ENCODE data around the gene HHATL.
A peak's percentile ranks its signal among the peaks of the same experiment; 100 is the strongest.

The HHATL gene

DNA sequence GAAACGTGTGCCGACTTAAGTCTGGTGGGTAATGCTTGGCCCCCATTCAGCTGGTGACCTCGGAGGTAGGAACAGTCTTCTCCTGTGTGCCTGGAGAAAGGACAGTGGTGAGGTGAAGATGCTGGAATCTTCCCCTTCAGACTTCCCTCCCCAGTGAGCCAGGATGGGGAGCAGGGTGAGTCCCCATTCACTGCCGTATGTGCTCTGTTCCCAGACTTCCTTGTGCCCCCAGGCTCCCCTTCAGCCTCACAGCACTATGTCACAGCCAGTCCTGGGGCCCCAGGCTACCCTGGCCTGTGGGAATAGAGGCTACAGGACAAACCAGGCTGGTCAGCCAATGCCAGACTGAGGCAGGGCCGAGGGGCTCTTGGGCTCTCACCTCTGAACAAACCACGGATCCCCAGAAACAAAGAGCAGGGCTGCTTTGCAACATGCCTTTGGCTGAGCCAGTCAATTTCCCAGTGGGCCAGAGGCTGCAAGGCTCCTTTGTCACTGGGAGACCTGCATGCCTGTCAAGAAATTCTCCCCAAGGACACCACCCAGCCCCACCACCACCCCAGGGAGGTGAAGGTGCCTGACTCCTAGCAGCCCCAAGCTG is 31.8 kb upstream of the HHATL start:
- no peak for DNase-seq (ENCODE audit: low read depth)
- no peak overlapping the region for H3K4me3 ChIP-seq (ENCODE audit: low read depth, low read length)
- TF ChIP-seq, protein P1, sequence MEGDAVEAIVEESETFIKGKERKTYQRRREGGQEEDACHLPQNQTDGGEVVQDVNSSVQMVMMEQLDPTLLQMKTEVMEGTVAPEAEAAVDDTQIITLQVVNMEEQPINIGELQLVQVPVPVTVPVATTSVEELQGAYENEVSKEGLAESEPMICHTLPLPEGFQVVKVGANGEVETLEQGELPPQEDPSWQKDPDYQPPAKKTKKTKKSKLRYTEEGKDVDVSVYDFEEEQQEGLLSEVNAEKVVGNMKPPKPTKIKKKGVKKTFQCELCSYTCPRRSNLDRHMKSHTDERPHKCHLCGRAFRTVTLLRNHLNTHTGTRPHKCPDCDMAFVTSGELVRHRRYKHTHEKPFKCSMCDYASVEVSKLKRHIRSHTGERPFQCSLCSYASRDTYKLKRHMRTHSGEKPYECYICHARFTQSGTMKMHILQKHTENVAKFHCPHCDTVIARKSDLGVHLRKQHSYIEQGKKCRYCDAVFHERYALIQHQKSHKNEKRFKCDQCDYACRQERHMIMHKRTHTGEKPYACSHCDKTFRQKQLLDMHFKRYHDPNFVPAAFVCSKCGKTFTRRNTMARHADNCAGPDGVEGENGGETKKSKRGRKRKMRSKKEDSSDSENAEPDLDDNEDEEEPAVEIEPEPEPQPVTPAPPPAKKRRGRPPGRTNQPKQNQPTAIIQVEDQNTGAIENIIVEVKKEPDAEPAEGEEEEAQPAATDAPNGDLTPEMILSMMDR (IDR thresholded peaks at IDR 0.05; ENCODE audit: insufficient read depth, low read depth, low read length, missing control alignments): no peak

DNA sequence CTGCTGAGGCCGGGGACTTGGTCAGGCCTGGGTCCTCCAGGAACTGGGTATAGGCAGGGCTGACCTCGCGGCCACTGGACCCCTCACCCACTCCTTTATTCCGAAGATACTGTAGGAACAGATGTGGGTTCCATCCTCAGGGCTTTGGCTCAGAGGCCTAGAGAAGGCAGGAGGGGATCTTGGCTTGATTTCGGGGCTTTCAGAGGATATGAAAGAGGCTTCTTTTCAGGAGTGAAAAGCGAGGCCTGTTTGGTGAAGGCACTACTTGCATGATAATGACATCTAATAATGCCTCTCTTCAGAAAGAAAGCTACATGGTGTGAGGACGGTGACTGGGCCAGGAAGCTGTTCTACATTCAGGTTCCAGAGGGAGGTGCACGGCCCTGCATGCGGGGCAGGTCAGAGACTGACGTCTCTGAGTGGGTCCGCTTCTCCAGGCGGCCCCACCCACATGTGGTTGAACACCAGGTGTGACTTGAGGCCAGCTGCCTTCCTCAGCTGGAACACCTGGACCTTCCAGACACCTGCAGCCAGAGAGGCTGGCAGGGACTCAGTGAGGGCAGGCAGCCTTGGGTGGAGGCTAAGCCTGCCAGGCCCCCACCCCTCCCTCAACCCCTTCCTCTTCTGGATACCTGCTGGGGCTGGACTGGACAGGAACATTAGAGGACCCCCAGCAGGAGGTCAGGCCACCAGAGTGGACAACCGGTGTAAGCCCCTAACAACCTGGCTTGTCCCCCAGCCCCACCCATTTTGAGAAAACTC is 31.1 kb upstream of the HHATL start:
- DNase-seq (ENCODE audit: low read depth): no peak
- TF ChIP-seq, protein P1 (IDR thresholded peaks at IDR 0.05; ENCODE audit: insufficient read depth, low read depth, low read length, missing control alignments): no peak
- no peak overlapping the region for H3K4me3 ChIP-seq (ENCODE audit: low read depth, low read length)

DNA sequence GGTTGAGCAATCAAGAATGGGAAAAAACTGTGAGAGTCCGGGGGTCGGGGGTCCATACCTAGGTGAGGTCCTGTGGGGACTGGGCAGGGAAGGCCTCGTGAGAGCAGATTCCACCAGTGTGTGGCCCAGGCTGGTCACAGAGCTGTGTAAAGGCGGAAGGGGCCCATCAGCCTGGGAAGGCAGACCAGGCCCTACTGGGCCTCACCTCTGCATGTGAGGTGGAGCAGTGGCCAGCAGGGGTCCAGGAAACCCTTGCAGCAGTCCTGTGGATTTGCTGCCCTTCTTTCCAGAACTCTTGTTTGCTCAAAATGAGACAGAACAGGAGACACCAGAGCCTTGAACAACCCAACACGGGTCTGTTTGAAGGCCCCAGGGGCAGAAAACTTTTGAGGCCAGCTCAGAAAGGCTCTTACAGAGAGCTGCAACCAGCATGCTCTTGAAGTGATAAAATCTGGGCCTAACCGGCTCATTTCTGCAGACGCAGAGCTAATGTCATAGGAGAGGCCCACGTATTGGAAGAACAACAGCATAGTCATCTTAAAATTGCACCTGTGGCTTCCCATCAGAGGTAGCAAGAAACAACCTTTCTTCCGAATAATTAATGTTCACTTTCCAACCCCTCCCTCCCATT is 30.3 kb upstream of the HHATL start:
- TF ChIP-seq, protein P1 (IDR thresholded peaks at IDR 0.05; ENCODE audit: insufficient read depth, low read depth, low read length, missing control alignments): peak; percentile 6
- DNase-seq (ENCODE audit: low read depth): no peak
- no peak overlapping the region for H3K4me3 ChIP-seq (ENCODE audit: low read depth, low read length)

DNA sequence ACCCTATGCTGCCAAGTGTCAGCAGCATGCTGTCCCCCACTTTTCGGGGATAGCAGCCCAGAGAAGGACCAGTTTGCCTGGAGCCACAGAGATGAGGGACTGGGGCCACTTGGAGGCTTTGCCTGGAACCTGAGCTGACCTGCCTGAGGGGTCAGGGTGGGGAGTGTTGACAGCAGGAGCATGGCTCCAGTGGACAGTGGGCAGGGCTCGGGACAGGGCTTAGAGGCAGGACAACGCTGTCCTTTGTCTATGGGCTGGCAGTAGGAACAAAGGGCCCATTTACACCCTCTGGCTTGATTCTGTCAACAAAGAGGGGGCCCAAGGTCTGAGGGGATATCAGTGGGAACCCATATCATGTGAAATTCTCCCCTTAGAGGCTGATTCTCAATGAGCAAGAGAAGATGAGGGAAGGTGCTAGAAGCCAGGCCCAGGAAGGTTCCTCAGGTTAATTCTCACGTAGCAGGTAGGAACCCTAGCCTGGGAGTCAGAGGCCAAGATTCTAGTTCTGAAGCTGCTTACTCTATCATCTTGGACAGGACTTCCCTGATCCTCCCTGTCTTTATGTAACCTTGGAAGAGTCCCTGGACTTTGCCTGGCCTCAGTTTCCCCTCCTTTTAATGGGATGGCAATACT is 29.7 kb upstream of the HHATL start:
- TF ChIP-seq, protein P1 (IDR thresholded peaks at IDR 0.05; ENCODE audit: insufficient read depth, low read depth, low read length, missing control alignments): no peak
- no peak for DNase-seq (ENCODE audit: low read depth)
- H3K4me3 ChIP-seq (ENCODE audit: low read depth, low read length): no peak overlapping the region

DNA sequence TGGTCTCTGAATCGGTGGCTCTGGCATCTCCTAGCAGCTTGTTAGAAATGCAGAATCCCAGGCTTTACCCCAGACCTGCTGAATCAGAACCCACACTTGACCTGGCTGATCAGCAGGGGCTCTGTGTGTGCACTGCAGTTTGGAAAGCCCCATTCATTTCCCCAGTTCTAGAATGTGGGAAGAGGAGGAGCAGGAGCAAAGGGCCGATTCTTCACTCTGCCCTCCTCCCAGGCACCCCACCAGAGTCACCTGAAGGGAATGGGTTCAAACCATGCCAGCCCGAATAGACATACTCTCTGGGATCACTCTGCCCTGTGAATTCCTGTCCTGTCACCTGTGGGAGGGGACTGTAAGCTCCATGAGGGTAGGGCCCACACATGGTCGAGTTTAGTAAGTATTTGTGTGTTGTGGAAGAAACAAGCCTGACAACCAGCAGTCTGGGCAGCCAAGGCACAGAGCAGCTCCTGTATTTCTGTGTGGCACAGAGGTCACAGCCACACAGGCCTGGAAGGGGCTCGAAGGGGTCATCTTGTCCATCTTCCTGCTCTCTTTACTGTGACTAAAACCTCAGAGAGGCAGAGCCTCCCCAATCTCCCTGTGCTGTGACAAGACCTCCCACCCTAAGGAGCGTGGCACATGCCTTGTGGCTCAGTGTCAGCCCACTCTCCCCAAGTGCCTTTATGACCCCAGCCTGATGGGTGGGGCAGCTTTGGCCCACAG is 29.0 kb upstream of the HHATL start:
- no peak for DNase-seq (ENCODE audit: low read depth)
- TF ChIP-seq, protein P1 (IDR thresholded peaks at IDR 0.05; ENCODE audit: insufficient read depth, low read depth, low read length, missing control alignments): no peak

DNA sequence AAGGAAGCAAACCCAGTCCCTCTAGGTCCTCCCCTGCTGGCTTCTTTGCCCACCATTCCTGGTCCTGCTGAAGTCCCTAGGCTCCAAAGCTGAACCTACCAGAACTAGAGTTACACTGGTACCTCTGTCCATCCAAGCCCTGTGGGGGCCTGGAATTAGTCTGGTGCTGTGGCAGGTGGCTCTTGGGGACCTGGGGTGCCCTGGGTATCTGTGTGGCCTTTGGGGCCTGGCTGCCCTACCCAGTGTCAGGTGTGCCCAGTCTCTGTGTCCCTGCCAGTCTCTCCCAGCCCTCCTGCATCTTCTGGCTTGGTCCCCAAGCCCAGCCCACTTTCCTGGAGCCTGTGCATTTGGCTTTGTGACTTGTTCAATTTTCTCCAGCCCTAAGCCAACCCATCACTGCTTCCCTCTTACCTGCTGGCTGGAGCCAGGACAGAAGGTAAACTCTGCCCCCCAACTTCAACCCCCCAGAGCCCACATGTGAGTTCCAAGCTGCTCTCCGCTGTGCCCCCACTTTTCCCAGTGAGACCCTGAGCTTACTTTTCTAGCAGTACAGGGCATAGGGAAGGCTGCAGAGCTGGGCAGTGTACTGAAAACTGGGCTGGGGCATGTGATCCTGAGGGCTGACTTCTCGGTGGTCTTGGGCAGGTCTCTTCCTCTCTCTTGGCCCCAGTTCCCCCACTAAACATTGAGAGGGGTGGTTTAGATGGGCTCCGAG is 28.3 kb upstream of the HHATL start:
- no peak for DNase-seq (ENCODE audit: low read depth)
- TF ChIP-seq, protein P1 (IDR thresholded peaks at IDR 0.05; ENCODE audit: insufficient read depth, low read depth, low read length, missing control alignments): no peak

More for the DNA sequence above, 29.0 kb upstream of the HHATL start:
- no peak overlapping the region for H3K4me3 ChIP-seq (ENCODE audit: low read depth, low read length)

More for the DNA sequence above, 28.3 kb upstream of the HHATL start:
- H3K4me3 ChIP-seq (ENCODE audit: low read depth, low read length): no peak overlapping the region
